HG03378 (cell line): ENCODE data around the gene NECAP2.
"Not testable (repeated sequence)": the region's sequence is repeated elsewhere in the genome, so short reads cannot be mapped to it uniquely, and the experiment has no call there.

ENCODE experiments used
- ATAC-seq: cut with Tn5 transposase; IDR thresholded peaks from one replicate; pipeline ENCODE4 v1.9.1; 2021; ENCODE audit warnings: mild to moderate bottlenecking, moderate library complexity; ENCODE audit not compliant: unreplicated experiment

Gene NECAP2

GRCh38 chr1:16425125-16426025 is 15.1 kb upstream of the NECAP2 start:
- no peak for ATAC-seq

- ATAC-seq: no peak
These were observed 9.9 kb upstream of the NECAP2 start for GRCh38 chr1:16430606-16431005.

GRCh38 chr1:16433030-16433429 is 7.5 kb upstream of the NECAP2 start:
- no peak for ATAC-seq

GRCh38 chr1:16434007-16434406 is 6.5 kb upstream of the NECAP2 start:
- ATAC-seq: no peak

GRCh38 chr1:16434501-16434900 is 6.0 kb upstream of the NECAP2 start:
- no peak for ATAC-seq

GRCh38 chr1:16436946-16437474 is 3.5 kb upstream of the NECAP2 start, which contains the start of gene SPATA21:
SPATA21 (minus strand) TSS chr1:16437424; CDS start chr1:16431371, 6,053 bp downstream.
- ATAC-seq: no peak

- ATAC-seq: no peak
These were observed 2.0 kb upstream of the NECAP2 start for GRCh38 chr1:16438516-16438915.

- no peak for ATAC-seq
These were observed 1.6 kb upstream of the NECAP2 start for GRCh38 chr1:16438924-16439323.

GRCh38 chr1:16440131-16440469 is 424 bp upstream of the NECAP2 start:
- ATAC-seq: no peak

GRCh38 chr1:16441282-16441665 is 750 bp downstream of the NECAP2 start:
- ATAC-seq: no peak

GRCh38 chr1:16442265-16442664 is 1.7 kb downstream of the NECAP2 start:
- ATAC-seq: no peak

GRCh38 chr1:16442941-16443340 is 2.4 kb downstream of the NECAP2 start:
- ATAC-seq: no peak

GRCh38 chr1:16443975-16444770 is 3.6 kb downstream of the NECAP2 start:
- no peak for ATAC-seq

- ATAC-seq: no peak
These were observed 4.5 kb downstream of the NECAP2 start for GRCh38 chr1:16445052-16445451.

- ATAC-seq: no peak
These were observed 5.6 kb downstream of the NECAP2 start for GRCh38 chr1:16446116-16446515.

GRCh38 chr1:16447641-16448040 is 7.1 kb downstream of the NECAP2 start:
- ATAC-seq: no peak

- ATAC-seq: no peak
These were observed 8.5 kb downstream of the NECAP2 start for GRCh38 chr1:16449065-16449464.

GRCh38 chr1:16449666-16450065 is 9.1 kb downstream of the NECAP2 start:
- no peak for ATAC-seq

GRCh38 chr1:16450863-16451481 is 10.4 kb downstream of the NECAP2 start:
- ATAC-seq: no peak

- no peak for ATAC-seq
These were observed 11.5 kb downstream of the NECAP2 start for GRCh38 chr1:16451841-16452528.

- not testable (repeated sequence) for ATAC-seq
These were observed 14.4 kb downstream of the NECAP2 start for GRCh38 chr1:16454909-16455308.
